Measurements from ENCODE around the gene C19orf81.
"Not testable (repeated sequence)": the region's sequence is repeated elsewhere in the genome, so short reads cannot be mapped to it uniquely, and the experiment has no call there.

The C19orf81 gene

DNA sequence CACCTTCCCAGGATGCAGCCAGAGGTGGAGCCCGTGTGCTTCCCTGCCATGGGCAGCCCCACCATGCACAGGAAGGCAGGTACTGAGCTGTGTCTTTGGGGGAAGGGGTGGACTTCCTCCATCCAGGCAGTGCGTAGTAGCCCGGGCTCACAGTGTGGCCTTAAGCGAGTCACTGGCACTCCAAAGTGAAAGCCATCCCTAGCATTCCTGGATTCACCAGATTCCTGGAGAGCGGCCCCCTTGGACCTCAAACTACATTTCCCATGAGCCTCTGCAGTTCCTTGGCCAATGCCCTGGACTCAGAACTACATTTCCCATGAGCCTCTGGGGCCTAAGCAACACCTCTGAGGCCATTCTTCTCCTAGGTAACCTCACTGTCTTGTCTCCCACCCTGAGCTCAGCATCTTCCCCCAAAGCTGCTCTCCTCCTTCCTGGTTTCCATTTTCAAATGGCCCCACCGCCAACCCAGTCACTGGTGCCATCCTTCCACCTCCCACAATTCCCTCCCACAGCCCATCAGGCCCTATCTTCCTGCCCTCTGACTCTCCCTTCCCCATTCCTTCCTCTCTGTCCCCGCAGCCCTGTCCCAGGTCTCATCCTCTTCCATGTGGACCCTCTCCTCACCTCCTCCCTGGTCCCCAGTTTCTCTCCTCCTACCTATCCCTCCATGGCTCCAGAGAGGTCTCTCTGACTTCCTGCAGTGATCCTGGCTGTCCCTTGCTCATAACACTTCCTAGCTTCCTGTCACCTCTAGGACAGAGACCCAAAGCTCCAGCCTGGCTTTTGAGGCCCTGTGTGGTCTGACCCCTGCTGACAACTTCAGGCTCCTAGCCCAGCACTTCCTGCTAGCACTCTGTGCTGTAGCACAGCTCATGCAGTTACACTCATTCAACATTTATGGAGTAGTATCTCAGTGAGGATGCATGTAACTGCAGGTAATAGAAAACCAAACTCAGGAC is at the start of gene C19orf81:
C19orf81 (plus strand) TSS at position 13 of the 959 bp plus-strand sequence; CDS start at position 13, 0 bp downstream.
- no peak for DNase-seq

DNA sequence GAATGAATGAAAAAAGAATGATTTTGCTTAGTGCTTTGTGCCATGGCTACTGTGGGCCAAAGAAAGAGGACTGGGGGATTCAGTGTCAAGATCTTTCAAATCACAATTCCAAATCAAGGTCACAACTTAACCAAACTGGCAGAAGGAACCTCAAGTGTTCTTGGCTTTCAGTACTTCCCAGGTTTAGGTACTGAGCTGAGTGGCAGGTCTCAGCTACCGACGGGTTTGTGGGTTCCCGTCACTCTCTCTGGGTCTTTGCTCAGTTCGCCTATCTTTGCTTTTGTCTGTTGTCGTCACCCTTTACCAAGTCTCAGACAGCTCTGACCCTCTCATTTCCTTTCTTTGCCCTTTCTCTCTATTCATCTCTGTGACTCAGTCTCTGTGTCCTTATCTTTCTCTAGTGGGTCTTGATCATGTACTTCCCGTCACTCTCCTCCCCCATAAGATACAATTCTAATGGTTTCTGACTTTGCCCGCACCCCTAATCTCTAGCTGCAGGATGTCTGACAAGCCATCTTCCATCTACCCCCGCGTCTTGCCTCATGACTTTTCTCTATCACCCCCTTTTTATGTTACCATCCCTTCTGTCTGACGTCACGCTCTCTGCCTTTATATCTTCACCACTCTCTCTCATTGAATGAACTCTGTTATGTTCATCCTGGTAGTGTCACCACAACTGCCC is 47.7 kb upstream of the C19orf81 start:
- DNase-seq, result no peak

GRCh38 chr19:50602089-50602422 is 47.2 kb upstream of the C19orf81 start:
- no peak for DNase-seq

DNA sequence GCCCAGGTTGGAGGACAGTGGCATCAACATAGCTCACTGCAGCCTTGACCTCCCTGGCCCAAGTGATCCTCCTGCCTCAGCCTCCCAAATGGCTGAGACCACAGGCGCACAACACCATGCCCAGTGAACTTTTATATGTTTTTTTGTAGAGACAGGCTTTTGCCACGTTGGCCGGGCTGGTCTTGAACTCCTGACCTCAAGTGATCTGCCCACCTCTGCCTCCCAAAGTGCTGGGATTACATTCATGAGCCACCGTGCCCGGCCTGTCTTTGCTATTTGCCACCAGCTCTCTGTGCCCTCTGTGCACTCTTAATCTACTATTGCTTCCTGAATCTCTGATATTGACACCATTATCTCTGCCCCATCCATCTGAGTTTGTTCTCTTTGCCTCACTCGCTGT is 46.7 kb upstream of the C19orf81 start:
- DNase-seq, result no peak

- no peak for DNase-seq
Observed at GRCh38 chr19:50602935-50603334, 46.3 kb upstream of the C19orf81 start.

DNA sequence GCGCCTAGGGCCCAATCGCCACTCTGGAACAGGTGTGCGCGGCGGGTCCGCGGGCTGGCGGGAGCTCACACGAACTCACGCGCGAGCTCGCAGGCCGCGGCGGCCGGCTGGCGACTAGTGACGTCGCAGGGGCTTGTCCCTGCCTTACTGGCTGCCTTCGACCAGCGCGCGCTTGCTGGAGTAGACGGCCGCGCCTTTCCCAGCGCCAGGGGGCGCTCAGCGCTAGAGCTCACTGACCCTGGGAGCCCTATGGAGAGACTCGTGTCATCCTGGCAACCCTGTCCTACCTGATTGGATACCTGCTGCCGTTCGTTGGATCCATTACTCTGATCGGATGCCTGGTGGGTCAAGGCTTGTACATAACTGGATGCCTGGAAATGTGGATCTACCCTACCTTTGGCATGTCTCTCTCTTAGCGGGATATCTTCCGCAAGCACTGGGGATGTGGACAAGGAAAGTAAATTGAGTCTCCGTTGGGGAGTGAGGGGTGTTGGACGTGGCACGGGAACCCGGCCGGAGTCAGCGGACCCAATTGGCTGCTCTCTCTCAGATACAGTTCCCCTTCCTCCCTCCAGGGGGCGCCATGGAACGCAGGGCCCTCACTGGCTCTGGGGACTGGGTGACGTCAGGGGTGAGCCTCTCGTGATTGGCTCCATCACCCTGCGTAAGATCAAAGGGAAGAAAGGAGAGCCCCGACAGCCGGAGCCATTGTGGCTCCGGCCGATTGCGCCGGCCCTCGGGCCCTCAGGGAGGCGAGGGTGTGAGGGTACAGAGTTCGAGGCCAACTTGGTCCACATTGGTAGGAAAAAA is 44.8 kb upstream of the C19orf81 start:
- not testable (repeated sequence) for DNase-seq

- not testable (repeated sequence) for DNase-seq
Observed at GRCh38 chr19:50606059-50606836, 43.0 kb upstream of the C19orf81 start.

DNA sequence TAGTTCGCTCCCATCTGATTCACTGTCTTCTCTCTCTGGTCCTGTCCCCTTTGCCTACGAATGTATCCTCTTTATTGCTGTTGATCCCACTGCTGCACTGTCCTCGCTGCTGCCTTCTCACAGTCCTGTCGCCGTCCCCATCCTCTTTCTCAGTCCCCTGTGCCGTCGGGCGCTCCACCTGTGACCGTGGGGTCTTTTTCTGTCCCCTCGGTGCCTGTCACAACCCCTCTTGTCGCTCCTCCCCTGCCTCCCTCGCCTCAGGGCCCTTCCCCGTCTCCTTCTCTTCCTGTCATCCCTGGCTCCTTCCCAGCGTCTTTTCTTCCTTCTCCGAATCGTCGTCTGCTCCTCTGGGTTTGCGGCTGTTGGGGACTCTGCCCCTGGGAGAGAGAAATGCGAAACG is 41.9 kb upstream of the C19orf81 start:
- no peak for DNase-seq

- no peak for DNase-seq
Observed at GRCh38 chr19:50607874-50608785, 41.1 kb upstream of the C19orf81 start.

- not testable (repeated sequence) for DNase-seq
Observed at GRCh38 chr19:50612504-50613404, 36.5 kb upstream of the C19orf81 start.

DNA sequence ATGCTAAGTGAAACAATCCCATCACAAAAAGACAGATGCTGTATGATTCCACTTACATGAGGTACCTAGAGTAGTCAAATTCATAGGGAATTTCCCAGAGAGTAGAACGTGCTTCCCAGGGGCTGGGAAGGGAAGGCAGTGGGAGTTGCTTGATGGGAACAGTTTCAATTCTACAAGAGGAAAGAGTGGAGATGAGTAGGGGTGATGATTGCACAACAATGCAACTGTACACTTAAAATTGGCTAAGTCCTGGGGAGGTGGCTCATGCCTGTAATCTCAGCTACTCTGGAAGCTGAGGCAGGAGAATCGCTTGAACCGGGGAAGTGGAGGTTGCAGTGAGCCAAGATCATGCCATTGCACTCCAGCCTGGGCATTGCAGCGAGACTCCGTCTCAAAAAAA is 30.9 kb upstream of the C19orf81 start:
- not testable (repeated sequence) for DNase-seq

GRCh38 chr19:50619184-50619583 is 30.1 kb upstream of the C19orf81 start:
- not testable (repeated sequence) for DNase-seq

DNA sequence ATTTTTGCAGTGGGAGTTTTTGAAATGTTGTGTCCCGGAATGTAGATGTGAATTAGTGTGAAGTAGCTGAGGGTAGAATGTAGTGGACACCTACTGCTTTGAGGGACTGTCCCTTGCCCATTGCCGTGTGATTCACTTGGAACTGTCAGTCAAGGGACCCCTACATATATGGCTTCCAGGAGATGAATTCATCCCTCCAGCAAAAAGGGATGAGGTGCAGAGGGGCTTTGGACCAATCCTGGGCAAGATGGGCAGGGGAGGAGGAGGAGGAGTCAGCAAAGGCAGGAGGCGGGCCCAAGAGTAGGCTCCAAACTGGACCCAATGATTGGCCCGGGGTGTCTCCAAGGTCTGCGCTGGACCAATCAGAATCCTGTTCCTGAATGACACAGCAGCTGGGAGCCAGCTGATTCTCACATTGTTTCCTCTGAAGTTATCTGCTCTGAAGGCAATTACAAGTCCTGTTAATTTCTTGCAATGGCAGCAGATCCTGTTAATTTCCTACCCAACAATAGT is 28.8 kb upstream of the C19orf81 start:
- DNase-seq, result not testable (repeated sequence)

DNA sequence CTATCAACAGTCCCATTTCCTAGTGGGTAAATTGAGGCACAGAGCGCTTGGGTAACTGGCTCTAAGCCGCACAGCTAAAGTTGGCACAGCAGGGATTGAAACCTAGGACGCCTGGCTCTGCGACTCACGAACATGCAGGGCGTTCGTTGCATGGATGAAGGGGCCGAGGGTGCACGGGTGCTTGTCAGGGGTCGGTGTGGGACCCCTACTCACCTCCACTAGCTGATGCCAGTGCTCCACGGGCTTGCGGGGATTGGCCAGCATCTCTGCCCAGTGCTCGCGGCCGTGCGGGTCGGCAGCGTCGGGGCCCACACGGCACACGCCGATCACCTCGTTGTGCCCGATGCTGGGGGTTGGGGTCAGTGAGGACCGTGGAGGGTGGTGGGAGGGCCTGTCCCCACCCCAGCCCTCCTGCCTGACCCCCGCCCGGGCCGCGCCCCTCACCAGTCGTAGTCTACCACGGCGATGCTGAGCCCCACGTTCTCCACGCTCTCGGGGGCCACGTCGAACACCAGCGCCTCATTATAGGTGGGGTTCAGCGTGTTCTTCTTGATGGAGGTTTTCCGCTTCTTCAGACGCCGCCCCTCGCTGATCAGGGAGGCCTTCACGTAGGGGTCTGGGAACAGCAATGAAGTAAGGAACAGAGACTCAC is 24.2 kb upstream of the C19orf81 start:
- DNase-seq, result no peak

GRCh38 chr19:50626011-50626410 is 23.2 kb upstream of the C19orf81 start:
- no peak for DNase-seq

GRCh38 chr19:50626795-50627194 is 22.4 kb upstream of the C19orf81 start:
- no peak for DNase-seq

- no peak for DNase-seq
Observed at GRCh38 chr19:50628146-50628545, 21.1 kb upstream of the C19orf81 start.

GRCh38 chr19:50628551-50628950 is 20.7 kb upstream of the C19orf81 start:
- DNase-seq, result no peak

DNA sequence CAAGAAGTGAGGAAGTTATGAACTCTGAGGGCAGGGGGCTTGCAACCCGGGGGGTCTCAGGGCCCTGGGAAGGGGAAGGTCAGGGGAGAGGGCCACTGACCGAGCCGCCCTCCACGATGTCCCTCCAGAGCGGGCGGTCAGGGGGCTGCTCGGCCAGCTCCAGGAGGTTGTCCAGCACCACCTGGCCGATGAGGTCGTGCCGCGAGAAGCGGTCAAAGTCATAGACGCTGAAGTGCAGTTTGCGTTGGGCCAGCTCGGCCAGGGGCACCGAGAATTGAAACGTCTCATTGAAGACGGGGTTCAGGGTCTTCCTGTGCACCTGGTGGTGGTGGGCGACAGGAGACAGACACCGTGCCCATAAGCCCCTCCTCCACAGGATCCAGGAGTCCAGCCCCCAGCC is 20.1 kb upstream of the C19orf81 start:
- no peak for DNase-seq

Measured in NCI-H1417 treated with DMSO at 0.1 percent for 48 hours (cell line).